D341Med (cell line): ENCODE results near the gene UNC79.

ENCODE experiments used
- DNase-seq: peaks from one replicate; pipeline ENCODE4 v3.0.0; 2012; ENCODE audit warnings: low spot score

Gene UNC79

GRCh38 chr14:93749076-93749420 lies 318.3 kb downstream of the UNC79 start:
- no peak for DNase-seq

- DNase-seq: no peak
These were observed 321.4 kb downstream of the UNC79 start for GRCh38 chr14:93751946-93752655.

GRCh38 chr14:93752980-93753561 lies 322.3 kb downstream of the UNC79 start:
- DNase-seq: no peak

- no peak for DNase-seq
These were observed 322.9 kb downstream of the UNC79 start for GRCh38 chr14:93753647-93754046.

- DNase-seq: no peak
These were observed 326.5 kb downstream of the UNC79 start for GRCh38 chr14:93757206-93757605.
